ENCODE results near the gene SRA1.

SRA1 gene

DNA sequence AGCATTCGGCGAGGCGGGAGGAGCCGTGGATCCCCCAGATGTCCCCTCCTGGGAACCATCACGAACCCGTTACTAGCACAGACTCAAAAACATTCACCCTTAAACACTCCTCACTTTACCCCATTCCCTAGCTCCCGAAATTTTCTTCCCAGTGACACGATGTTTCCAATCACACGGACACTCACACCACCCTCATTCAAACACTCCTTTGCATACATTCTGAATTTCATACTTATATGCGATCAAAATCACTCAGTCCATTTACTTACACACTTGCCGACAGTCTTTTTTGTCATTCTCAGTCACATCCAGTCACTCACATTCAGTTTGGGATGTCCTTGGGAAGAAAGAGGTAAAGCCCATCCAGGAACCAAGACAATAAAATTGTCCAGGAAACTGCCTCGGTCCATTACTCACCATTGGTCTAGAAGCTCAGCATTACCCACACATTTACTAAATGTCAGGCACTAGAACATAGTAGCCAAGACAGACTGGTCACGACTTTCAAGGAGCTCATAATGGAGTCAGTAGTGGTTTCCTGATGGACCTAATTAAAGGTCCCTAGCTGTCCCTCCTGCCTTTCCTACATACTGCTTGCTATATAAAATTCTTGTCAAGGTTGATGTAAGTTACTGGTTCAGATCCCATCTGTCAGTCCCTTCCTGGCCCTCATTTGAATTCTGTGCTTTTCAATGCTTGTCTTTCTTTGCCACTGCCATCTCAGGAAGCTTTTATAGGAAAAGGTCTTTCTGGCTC, 7.9 kb upstream of the SRA1 start (continued):
- TF ChIP-seq, protein P1, sequence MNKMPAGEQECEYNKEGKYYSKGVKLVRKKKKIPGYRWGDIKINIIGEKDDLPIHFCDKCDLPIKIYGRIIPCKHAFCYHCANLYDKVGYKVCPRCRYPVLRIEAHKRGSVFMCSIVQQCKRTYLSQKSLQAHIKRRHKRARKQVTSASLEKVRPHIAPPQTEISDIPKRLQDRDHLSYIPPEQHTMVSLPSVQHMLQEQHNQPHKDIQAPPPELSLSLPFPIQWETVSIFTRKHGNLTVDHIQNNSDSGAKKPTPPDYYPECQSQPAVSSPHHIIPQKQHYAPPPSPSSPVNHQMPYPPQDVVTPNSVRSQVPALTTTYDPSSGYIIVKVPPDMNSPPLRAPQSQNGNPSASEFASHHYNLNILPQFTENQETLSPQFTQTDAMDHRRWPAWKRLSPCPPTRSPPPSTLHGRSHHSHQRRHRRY (tag by site-specific recombination; IDR thresholded peaks at IDR 0.05) = no peak

DNA sequence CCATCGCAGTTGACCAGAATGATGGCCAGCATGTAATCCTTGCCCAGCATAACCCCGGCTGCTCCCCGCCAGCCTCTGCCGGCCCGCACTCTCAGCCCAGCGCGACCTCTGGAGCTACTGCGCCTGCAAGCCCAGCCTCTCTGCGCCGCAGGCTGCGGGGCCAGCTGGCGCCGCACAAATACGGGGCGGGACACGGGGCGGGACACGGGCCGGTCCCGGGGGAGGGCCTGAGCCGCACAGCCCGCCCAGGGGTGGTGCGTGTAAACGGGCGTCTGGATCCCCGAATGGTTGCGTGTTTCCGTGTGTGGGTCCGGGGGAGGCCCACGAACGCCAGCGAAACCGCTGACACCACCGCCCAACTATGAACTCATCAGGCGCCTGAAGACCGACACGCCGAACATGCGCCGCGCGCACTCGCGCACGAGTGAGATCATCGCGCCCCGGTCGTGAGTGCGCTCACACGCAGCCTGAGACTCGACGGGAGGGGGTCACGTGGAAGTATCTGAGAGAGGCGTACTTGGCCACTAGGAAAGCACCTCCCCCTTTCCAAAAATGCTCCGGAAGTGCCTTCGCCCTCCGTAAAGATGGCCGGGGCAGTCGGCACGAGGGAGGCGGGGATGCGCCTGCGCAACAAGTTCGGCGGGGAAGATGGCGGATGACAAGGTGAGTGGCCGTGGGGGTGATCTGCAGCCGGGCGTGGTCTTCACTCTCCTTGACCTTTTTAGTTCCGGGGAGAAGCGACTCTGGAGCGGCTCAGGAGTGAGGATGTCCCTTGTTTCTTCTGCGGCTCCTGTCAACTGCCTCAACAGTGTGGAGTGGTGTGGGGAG, 7.1 kb upstream of the SRA1 start, which contains the start of the genes APBB3 and SLC35A4:
TSS of gene APBB3 (minus strand) at position 403 of the 828 bp plus-strand sequence. CDS start at position 50, 353 bp downstream.
TSS of gene SLC35A4 (plus strand) at position 633 of the 828 bp plus-strand sequence. CDS start 2,342 bp downstream, outside the sequence.
- Histone ChIP-seq H3K4me3 (ENCODE audit: low read depth, low read length) (peak within 1 kb of the TSS; percentile 86), H3K36me3 (ENCODE audit: control insufficient read depth in 2 of 2, insufficient read depth in 1 of 2, low read length in 2 of 2) (peaks cover 6 to 63% of the 10 kb centered on the region in 2 experiments; a peak in 2 of 3 replicates), H3K9me3 (ENCODE audit: control insufficient read depth, insufficient read depth, low read depth, low read length) (no peaks in the 10 kb centered on the region), H3K4me1 (ENCODE audit: control insufficient read depth, insufficient read depth, low read length) (0 out of 2 replicates have a peak, but pooled peaks cover 3% of the 10 kb centered on the region), H3K27ac (ENCODE audit: extremely low read depth, low read depth, low read length) (peak within 1 kb of the TSS; percentile 44; the same call in 1 of the 2 replicates)
- CTCF ChIA-PET = interaction anchor here (0.5 to 1.1 kb wide), 3 partner anchors 10 to 74 kb away, joined by 3 to 8 read pairs (median 3); no protein-coding TSS in a partner anchor
- POLR2A ChIA-PET = interaction anchor here (0.6 to 1.9 kb wide), 8 partner anchors 9 to 163 kb away, joined by 3 to 13 read pairs (median 4); partner anchors contain the start of genes ANKHD1, CD14, HARS1 and HARS2
- TF ChIP-seq ZNF571 (tag by site-specific recombination; IDR thresholded peaks at IDR 0.05) (no peak), ZNF391 (tag by site-specific recombination; IDR thresholded peaks at IDR 0.05; ENCODE audit: borderline replicate concordance, low read depth) (peak; percentile 74; the same call in 1 of the 2 replicates), WT1 (tag by site-specific recombination; IDR thresholded peaks at IDR 0.05) (peak; percentile 58), ZNF214 (tag by site-specific recombination; IDR thresholded peaks at IDR 0.05; ENCODE audit: borderline replicate concordance) (no peak), ZNF146 (tag by site-specific recombination; IDR thresholded peaks at IDR 0.05) (no peak), ZNF600 (tag by site-specific recombination; IDR thresholded peaks at IDR 0.05) (no peak), ZNF791 (tag by site-specific recombination; IDR thresholded peaks at IDR 0.05) (no peak), ZBTB48 (tag by site-specific recombination; IDR thresholded peaks at IDR 0.05) (no peak; the same call in 1 of the 2 replicates), ZNF2 (tag by site-specific recombination; IDR thresholded peaks at IDR 0.05) (peak; percentile 85), GLI2 (tag by site-specific recombination; IDR thresholded peaks at IDR 0.05; ENCODE audit: borderline replicate concordance, low read depth) (no peak; the same call in 1 of the 2 replicates), ZNF654 (tag by site-specific recombination; IDR thresholded peaks at IDR 0.05; ENCODE audit: low read depth) (no peak), ZNF169 (tag by site-specific recombination; IDR thresholded peaks at IDR 0.05) (no peak), ZNF768 (tag by site-specific recombination; IDR thresholded peaks at IDR 0.05) (no peak), ZNF596 (tag by site-specific recombination; IDR thresholded peaks at IDR 0.05) (no peak; the same call in 1 of the 2 replicates), ZNF155 (tag by site-specific recombination; IDR thresholded peaks at IDR 0.05) (no peak), ZNF311 (tag by site-specific recombination; IDR thresholded peaks at IDR 0.05; ENCODE audit: borderline replicate concordance) (no peak)
- TF ChIP-seq, protein P2, sequence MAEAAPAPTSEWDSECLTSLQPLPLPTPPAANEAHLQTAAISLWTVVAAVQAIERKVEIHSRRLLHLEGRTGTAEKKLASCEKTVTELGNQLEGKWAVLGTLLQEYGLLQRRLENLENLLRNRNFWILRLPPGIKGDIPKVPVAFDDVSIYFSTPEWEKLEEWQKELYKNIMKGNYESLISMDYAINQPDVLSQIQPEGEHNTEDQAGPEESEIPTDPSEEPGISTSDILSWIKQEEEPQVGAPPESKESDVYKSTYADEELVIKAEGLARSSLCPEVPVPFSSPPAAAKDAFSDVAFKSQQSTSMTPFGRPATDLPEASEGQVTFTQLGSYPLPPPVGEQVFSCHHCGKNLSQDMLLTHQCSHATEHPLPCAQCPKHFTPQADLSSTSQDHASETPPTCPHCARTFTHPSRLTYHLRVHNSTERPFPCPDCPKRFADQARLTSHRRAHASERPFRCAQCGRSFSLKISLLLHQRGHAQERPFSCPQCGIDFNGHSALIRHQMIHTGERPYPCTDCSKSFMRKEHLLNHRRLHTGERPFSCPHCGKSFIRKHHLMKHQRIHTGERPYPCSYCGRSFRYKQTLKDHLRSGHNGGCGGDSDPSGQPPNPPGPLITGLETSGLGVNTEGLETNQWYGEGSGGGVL (tag by site-specific recombination; IDR thresholded peaks at IDR 0.05) = peak; percentile 54; the same call in 1 of the 2 replicates
- TF ChIP-seq, protein P3, sequence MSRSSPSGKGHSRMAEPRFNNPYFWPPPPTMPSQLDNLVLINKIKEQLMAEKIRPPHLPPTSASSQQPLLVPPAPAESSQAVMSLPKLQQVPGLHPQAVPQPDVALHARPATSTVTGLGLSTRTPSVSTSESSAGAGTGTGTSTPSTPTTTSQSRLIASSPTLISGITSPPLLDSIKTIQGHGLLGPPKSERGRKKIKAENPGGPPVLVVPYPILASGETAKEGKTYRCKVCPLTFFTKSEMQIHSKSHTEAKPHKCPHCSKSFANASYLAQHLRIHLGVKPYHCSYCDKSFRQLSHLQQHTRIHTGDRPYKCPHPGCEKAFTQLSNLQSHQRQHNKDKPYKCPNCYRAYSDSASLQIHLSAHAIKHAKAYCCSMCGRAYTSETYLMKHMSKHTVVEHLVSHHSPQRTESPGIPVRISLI (tag by site-specific recombination; IDR thresholded peaks at IDR 0.05) = no peak
- TF ChIP-seq, protein P4, sequence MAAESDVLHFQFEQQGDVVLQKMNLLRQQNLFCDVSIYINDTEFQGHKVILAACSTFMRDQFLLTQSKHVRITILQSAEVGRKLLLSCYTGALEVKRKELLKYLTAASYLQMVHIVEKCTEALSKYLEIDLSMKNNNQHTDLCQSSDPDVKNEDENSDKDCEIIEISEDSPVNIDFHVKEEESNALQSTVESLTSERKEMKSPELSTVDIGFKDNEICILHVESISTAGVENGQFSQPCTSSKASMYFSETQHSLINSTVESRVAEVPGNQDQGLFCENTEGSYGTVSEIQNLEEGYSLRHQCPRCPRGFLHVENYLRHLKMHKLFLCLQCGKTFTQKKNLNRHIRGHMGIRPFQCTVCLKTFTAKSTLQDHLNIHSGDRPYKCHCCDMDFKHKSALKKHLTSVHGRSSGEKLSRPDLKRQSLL (tag by site-specific recombination; IDR thresholded peaks at IDR 0.05) = no peak
- TF ChIP-seq, protein P5, sequence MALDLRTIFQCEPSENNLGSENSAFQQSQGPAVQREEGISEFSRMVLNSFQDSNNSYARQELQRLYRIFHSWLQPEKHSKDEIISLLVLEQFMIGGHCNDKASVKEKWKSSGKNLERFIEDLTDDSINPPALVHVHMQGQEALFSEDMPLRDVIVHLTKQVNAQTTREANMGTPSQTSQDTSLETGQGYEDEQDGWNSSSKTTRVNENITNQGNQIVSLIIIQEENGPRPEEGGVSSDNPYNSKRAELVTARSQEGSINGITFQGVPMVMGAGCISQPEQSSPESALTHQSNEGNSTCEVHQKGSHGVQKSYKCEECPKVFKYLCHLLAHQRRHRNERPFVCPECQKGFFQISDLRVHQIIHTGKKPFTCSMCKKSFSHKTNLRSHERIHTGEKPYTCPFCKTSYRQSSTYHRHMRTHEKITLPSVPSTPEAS (tag by site-specific recombination; IDR thresholded peaks at IDR 0.05) = peak; percentile 23; the same call in 1 of the 2 replicates
- TF ChIP-seq, protein P6, sequence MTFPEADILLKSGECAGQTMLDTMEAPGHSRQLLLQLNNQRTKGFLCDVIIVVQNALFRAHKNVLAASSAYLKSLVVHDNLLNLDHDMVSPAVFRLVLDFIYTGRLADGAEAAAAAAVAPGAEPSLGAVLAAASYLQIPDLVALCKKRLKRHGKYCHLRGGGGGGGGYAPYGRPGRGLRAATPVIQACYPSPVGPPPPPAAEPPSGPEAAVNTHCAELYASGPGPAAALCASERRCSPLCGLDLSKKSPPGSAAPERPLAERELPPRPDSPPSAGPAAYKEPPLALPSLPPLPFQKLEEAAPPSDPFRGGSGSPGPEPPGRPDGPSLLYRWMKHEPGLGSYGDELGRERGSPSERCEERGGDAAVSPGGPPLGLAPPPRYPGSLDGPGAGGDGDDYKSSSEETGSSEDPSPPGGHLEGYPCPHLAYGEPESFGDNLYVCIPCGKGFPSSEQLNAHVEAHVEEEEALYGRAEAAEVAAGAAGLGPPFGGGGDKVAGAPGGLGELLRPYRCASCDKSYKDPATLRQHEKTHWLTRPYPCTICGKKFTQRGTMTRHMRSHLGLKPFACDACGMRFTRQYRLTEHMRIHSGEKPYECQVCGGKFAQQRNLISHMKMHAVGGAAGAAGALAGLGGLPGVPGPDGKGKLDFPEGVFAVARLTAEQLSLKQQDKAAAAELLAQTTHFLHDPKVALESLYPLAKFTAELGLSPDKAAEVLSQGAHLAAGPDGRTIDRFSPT (tag by site-specific recombination; IDR thresholded peaks at IDR 0.05) = peak; percentile 71
- TF ChIP-seq, protein P7, sequence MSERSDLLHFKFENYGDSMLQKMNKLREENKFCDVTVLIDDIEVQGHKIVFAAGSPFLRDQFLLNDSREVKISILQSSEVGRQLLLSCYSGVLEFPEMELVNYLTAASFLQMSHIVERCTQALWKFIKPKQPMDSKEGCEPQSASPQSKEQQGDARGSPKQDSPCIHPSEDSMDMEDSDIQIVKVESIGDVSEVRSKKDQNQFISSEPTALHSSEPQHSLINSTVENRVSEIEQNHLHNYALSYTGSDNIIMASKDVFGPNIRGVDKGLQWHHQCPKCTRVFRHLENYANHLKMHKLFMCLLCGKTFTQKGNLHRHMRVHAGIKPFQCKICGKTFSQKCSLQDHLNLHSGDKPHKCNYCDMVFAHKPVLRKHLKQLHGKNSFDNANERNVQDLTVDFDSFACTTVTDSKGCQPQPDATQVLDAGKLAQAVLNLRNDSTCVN (tag by site-specific recombination; optimal IDR thresholded peaks at IDR 0.05) = peak; percentile 99
